ENCODE results near the gene GIT1. TPM values are rescaled to one million over a fixed set of nuclear protein-coding genes. Genes with fewer than 3 reads are reported as not detected.
A peak's percentile ranks its signal among the peaks of the same experiment; 100 is the strongest.

Gene GIT1
- total and polyA plus RNA-seq, 2 of the 13 experiments (the other 11 are each of a cell fraction or from before 2014, with no cell fraction given), result 14.2 to 30.8 TPM

GRCh38 chr17:29591737-29592608, 2.5 kb upstream of the GIT1 start (continued):
- peak; percentile 24; the same call in 1 of the 2 replicates for TF ChIP-seq BRD4 (CRISPR knock-in tag; IDR thresholded peaks at IDR 0.05)
- TF ChIP-seq, protein P1, sequence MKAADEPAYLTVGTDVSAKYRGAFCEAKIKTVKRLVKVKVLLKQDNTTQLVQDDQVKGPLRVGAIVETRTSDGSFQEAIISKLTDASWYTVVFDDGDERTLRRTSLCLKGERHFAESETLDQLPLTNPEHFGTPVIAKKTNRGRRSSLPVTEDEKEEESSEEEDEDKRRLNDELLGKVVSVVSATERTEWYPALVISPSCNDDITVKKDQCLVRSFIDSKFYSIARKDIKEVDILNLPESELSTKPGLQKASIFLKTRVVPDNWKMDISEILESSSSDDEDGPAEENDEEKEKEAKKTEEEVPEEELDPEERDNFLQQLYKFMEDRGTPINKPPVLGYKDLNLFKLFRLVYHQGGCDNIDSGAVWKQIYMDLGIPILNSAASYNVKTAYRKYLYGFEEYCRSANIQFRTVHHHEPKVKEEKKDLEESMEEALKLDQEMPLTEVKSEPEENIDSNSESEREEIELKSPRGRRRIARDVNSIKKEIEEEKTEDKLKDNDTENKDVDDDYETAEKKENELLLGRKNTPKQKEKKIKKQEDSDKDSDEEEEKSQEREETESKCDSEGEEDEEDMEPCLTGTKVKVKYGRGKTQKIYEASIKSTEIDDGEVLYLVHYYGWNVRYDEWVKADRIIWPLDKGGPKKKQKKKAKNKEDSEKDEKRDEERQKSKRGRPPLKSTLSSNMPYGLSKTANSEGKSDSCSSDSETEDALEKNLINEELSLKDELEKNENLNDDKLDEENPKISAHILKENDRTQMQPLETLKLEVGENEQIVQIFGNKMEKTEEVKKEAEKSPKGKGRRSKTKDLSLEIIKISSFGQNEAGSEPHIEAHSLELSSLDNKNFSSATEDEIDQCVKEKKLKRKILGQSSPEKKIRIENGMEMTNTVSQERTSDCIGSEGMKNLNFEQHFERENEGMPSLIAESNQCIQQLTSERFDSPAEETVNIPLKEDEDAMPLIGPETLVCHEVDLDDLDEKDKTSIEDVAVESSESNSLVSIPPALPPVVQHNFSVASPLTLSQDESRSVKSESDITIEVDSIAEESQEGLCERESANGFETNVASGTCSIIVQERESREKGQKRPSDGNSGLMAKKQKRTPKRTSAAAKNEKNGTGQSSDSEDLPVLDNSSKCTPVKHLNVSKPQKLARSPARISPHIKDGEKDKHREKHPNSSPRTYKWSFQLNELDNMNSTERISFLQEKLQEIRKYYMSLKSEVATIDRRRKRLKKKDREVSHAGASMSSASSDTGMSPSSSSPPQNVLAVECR (CRISPR knock-in tag; IDR thresholded peaks at IDR 0.05; ENCODE audit: borderline replicate concordance), result peak; percentile 45; the same call in 1 of the 2 replicates
- TF ChIP-seq EHMT2 (IDR thresholded peaks at IDR 0.05; ENCODE audit: borderline replicate concordance, low read depth, low read length), result no peak
- no peak for TF ChIP-seq ZNF781 (CRISPR knock-in tag; IDR thresholded peaks at IDR 0.05; ENCODE audit: borderline replicate concordance, not compliant biosample characterization)
- TF ChIP-seq ZNF20 (CRISPR knock-in tag; IDR thresholded peaks at IDR 0.05), result 0 out of 2 replicates have a peak, but pooled peaks have one; percentile 15
- peak; percentile 16; the same call in 1 of the 2 replicates for TF ChIP-seq ZNF121 (CRISPR knock-in tag; IDR thresholded peaks at IDR 0.05)
- TF ChIP-seq, protein P2, sequence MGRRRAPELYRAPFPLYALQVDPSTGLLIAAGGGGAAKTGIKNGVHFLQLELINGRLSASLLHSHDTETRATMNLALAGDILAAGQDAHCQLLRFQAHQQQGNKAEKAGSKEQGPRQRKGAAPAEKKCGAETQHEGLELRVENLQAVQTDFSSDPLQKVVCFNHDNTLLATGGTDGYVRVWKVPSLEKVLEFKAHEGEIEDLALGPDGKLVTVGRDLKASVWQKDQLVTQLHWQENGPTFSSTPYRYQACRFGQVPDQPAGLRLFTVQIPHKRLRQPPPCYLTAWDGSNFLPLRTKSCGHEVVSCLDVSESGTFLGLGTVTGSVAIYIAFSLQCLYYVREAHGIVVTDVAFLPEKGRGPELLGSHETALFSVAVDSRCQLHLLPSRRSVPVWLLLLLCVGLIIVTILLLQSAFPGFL (CRISPR knock-in tag; IDR thresholded peaks at IDR 0.05), result no peak
- 0 out of 2 replicates have a peak, but pooled peaks have one; percentile 25 for TF ChIP-seq ZNF747 (CRISPR knock-in tag; IDR thresholded peaks at IDR 0.05; ENCODE audit: borderline replicate concordance)
- no peak for TF ChIP-seq ZNF3 (CRISPR knock-in tag; IDR thresholded peaks at IDR 0.05)
- peak; percentile 40; the same call in 1 of the 2 replicates for TF ChIP-seq ZNF547 (CRISPR knock-in tag; IDR thresholded peaks at IDR 0.05)
- no peak for TF ChIP-seq FOXP1 (IDR thresholded peaks at IDR 0.05)
- no peak for TF ChIP-seq FOXP1 (CRISPR knock-in tag; IDR thresholded peaks at IDR 0.05)
- TF ChIP-seq, protein P3, sequence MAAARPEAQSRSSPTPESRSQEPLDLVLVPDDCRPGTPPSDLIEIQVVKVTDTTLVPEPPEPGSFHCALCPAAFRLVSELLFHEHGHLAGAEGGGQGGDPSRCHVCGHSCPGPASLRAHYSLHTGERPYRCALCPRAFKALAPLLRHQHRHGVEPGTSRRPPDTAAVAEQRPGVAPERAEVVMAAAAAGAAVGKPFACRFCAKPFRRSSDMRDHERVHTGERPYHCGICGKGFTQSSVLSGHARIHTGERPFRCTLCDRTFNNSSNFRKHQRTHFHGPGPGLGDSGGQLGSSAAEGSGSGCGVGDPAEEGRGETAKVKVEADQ (CRISPR knock-in tag; IDR thresholded peaks at IDR 0.05; ENCODE audit: borderline replicate concordance), result no peak
- peak; percentile 77; the same call in 2 of the 3 replicates for TF ChIP-seq MXI1 (IDR thresholded peaks at IDR 0.05; ENCODE audit: borderline replicate concordance, low read depth, low read length)
- TF ChIP-seq ARNT (IDR thresholded peaks at IDR 0.05), result no peak
- no peak for TF ChIP-seq MIER3 (CRISPR knock-in tag; IDR thresholded peaks at IDR 0.05; ENCODE audit: borderline replicate concordance)
- no peak for TF ChIP-seq SOX6 (IDR thresholded peaks at IDR 0.05)
- TF ChIP-seq SOX6 (CRISPR knock-in tag; IDR thresholded peaks at IDR 0.05), result peak; percentile 41
- 0 out of 2 replicates have a peak, but pooled peaks have one; percentile 12 for TF ChIP-seq ZMAT3 (CRISPR knock-in tag; conservative IDR thresholded peaks at IDR 0.05)
- peak; percentile 59; the same call in 1 of the 2 replicates for TF ChIP-seq HOXA5 (CRISPR knock-in tag; IDR thresholded peaks at IDR 0.05)
- TF ChIP-seq ZNF513 (CRISPR knock-in tag; conservative IDR thresholded peaks at IDR 0.05), result peak; percentile 80; the same call in 1 of the 2 replicates
- TF ChIP-seq ZNF124 (CRISPR knock-in tag; IDR thresholded peaks at IDR 0.05), result no peak
- TF ChIP-seq TOPORS (CRISPR knock-in tag; IDR thresholded peaks at IDR 0.05), result 0 out of 2 replicates have a peak, but pooled peaks have one; percentile 15
